ENCODE results near the gene GRIP1.

The GRIP1 gene

GRCh38 chr12:66678338-66679275 is at the start of gene GRIP1:
Gene GRIP1, minus strand, starts transcription at chr12:66679076. Its CDS starts 172 bp downstream, at chr12:66678904.
- H3K9me3 ChIP-seq (ENCODE audit: control insufficient read depth, insufficient read depth, low read length), result no peaks in the 10 kb centered on the region
- peaks cover 21% of the 10 kb centered on the region for H3K4me1 ChIP-seq (ENCODE audit: control insufficient read depth, insufficient read depth, low read length)
- H3K27me3 ChIP-seq (ENCODE audit: control insufficient read depth, insufficient read depth, low read length), result no peaks in the 10 kb centered on the region
- no peak within 1 kb of the TSS for H3K4me3 ChIP-seq (ENCODE audit: low read depth, low read length)
- H3K27ac ChIP-seq (ENCODE audit: low read depth, low read length), result no peak within 1 kb of the TSS
- no peaks in the 10 kb centered on the region for H3K36me3 ChIP-seq (ENCODE audit: control insufficient read depth, insufficient read depth, low read length)
- no peak within 1 kb of the TSS for H3K9ac ChIP-seq (ENCODE audit: low read depth, low read length)

GRCh38 chr12:66726556-66726955 is 47.7 kb upstream of the GRIP1 start:
- H3K27me3 ChIP-seq (ENCODE audit: control insufficient read depth, insufficient read depth, low read length), result no peaks in the 10 kb centered on the region
- H3K27ac ChIP-seq (ENCODE audit: low read depth, low read length), result no peak overlapping the region
- H3K9ac ChIP-seq (ENCODE audit: low read depth, low read length), result no peak overlapping the region
- no peaks in the 10 kb centered on the region for H3K4me1 ChIP-seq (ENCODE audit: control insufficient read depth, insufficient read depth, low read length)
- H3K36me3 ChIP-seq (ENCODE audit: control insufficient read depth, insufficient read depth, low read length), result no peaks in the 10 kb centered on the region
- H3K4me3 ChIP-seq (ENCODE audit: low read depth, low read length), result no peak overlapping the region
- H3K9me3 ChIP-seq (ENCODE audit: control insufficient read depth, insufficient read depth, low read length), result no peaks in the 10 kb centered on the region

- H3K36me3 ChIP-seq (ENCODE audit: control insufficient read depth, insufficient read depth, low read length), result no peaks in the 10 kb centered on the region
- no peaks in the 10 kb centered on the region for H3K9me3 ChIP-seq (ENCODE audit: control insufficient read depth, insufficient read depth, low read length)
- H3K4me3 ChIP-seq (ENCODE audit: low read depth, low read length), result no peak overlapping the region
- no peak overlapping the region for H3K27ac ChIP-seq (ENCODE audit: low read depth, low read length)
- no peak overlapping the region for H3K9ac ChIP-seq (ENCODE audit: low read depth, low read length)
- no peaks in the 10 kb centered on the region for H3K27me3 ChIP-seq (ENCODE audit: control insufficient read depth, insufficient read depth, low read length)
- no peaks in the 10 kb centered on the region for H3K4me1 ChIP-seq (ENCODE audit: control insufficient read depth, insufficient read depth, low read length)
Measured at GRCh38 chr12:66725031-66725430, 46.2 kb upstream of the GRIP1 start.

GRCh38 chr12:66724616-66725015 is 45.7 kb upstream of the GRIP1 start:
- Histone ChIP-seq H3K27ac (ENCODE audit: low read depth, low read length) (no peak overlapping the region), H3K27me3 (ENCODE audit: control insufficient read depth, insufficient read depth, low read length) (no peaks in the 10 kb centered on the region), H3K36me3 (ENCODE audit: control insufficient read depth, insufficient read depth, low read length) (no peaks in the 10 kb centered on the region), H3K4me3 (ENCODE audit: low read depth, low read length) (no peak overlapping the region), H3K9ac (ENCODE audit: low read depth, low read length) (no peak overlapping the region), H3K4me1 (ENCODE audit: control insufficient read depth, insufficient read depth, low read length) (no peaks in the 10 kb centered on the region), H3K9me3 (ENCODE audit: control insufficient read depth, insufficient read depth, low read length) (no peaks in the 10 kb centered on the region)

- H3K27ac ChIP-seq (ENCODE audit: low read depth, low read length), result no peak overlapping the region
- no peak overlapping the region for H3K4me3 ChIP-seq (ENCODE audit: low read depth, low read length)
- H3K9me3 ChIP-seq (ENCODE audit: control insufficient read depth, insufficient read depth, low read length), result no peaks in the 10 kb centered on the region
- H3K36me3 ChIP-seq (ENCODE audit: control insufficient read depth, insufficient read depth, low read length), result no peaks in the 10 kb centered on the region
- no peak overlapping the region for H3K9ac ChIP-seq (ENCODE audit: low read depth, low read length)
- H3K4me1 ChIP-seq (ENCODE audit: control insufficient read depth, insufficient read depth, low read length), result no peaks in the 10 kb centered on the region
- no peaks in the 10 kb centered on the region for H3K27me3 ChIP-seq (ENCODE audit: control insufficient read depth, insufficient read depth, low read length)
Measured at GRCh38 chr12:66724026-66724425, 45.1 kb upstream of the GRIP1 start.

GRCh38 chr12:66719862-66720261 is 41.0 kb upstream of the GRIP1 start:
- Histone ChIP-seq H3K27me3 (ENCODE audit: control insufficient read depth, insufficient read depth, low read length) (no peaks in the 10 kb centered on the region), H3K36me3 (ENCODE audit: control insufficient read depth, insufficient read depth, low read length) (no peaks in the 10 kb centered on the region), H3K9me3 (ENCODE audit: control insufficient read depth, insufficient read depth, low read length) (no peaks in the 10 kb centered on the region), H3K4me1 (ENCODE audit: control insufficient read depth, insufficient read depth, low read length) (no peaks in the 10 kb centered on the region), H3K9ac (ENCODE audit: low read depth, low read length) (no peak overlapping the region), H3K27ac (ENCODE audit: low read depth, low read length) (no peak overlapping the region), H3K4me3 (ENCODE audit: low read depth, low read length) (no peak overlapping the region)

GRCh38 chr12:66717036-66717673 is 38.3 kb upstream of the GRIP1 start:
- Histone ChIP-seq H3K27ac (ENCODE audit: low read depth, low read length) (no peak overlapping the region), H3K27me3 (ENCODE audit: control insufficient read depth, insufficient read depth, low read length) (no peaks in the 10 kb centered on the region), H3K4me3 (ENCODE audit: low read depth, low read length) (no peak overlapping the region), H3K9ac (ENCODE audit: low read depth, low read length) (no peak overlapping the region), H3K9me3 (ENCODE audit: control insufficient read depth, insufficient read depth, low read length) (no peaks in the 10 kb centered on the region), H3K4me1 (ENCODE audit: control insufficient read depth, insufficient read depth, low read length) (no peaks in the 10 kb centered on the region), H3K36me3 (ENCODE audit: control insufficient read depth, insufficient read depth, low read length) (no peaks in the 10 kb centered on the region)

- no peak overlapping the region for H3K9ac ChIP-seq (ENCODE audit: low read depth, low read length)
- no peaks in the 10 kb centered on the region for H3K27me3 ChIP-seq (ENCODE audit: control insufficient read depth, insufficient read depth, low read length)
- H3K36me3 ChIP-seq (ENCODE audit: control insufficient read depth, insufficient read depth, low read length), result no peaks in the 10 kb centered on the region
- H3K4me3 ChIP-seq (ENCODE audit: low read depth, low read length), result no peak overlapping the region
- H3K27ac ChIP-seq (ENCODE audit: low read depth, low read length), result no peak overlapping the region
- no peaks in the 10 kb centered on the region for H3K4me1 ChIP-seq (ENCODE audit: control insufficient read depth, insufficient read depth, low read length)
- H3K9me3 ChIP-seq (ENCODE audit: control insufficient read depth, insufficient read depth, low read length), result no peaks in the 10 kb centered on the region
Measured at GRCh38 chr12:66716522-66716921, 37.6 kb upstream of the GRIP1 start.

- Histone ChIP-seq H3K4me1 (ENCODE audit: control insufficient read depth, insufficient read depth, low read length) (no peaks in the 10 kb centered on the region), H3K9me3 (ENCODE audit: control insufficient read depth, insufficient read depth, low read length) (no peaks in the 10 kb centered on the region), H3K9ac (ENCODE audit: low read depth, low read length) (no peak overlapping the region), H3K36me3 (ENCODE audit: control insufficient read depth, insufficient read depth, low read length) (no peaks in the 10 kb centered on the region), H3K27ac (ENCODE audit: low read depth, low read length) (no peak overlapping the region), H3K27me3 (ENCODE audit: control insufficient read depth, insufficient read depth, low read length) (no peaks in the 10 kb centered on the region), H3K4me3 (ENCODE audit: low read depth, low read length) (no peak overlapping the region)
Measured at GRCh38 chr12:66714709-66715108, 35.8 kb upstream of the GRIP1 start.

- no peak overlapping the region for H3K4me3 ChIP-seq (ENCODE audit: low read depth, low read length)
- H3K27me3 ChIP-seq (ENCODE audit: control insufficient read depth, insufficient read depth, low read length), result no peaks in the 10 kb centered on the region
- no peaks in the 10 kb centered on the region for H3K9me3 ChIP-seq (ENCODE audit: control insufficient read depth, insufficient read depth, low read length)
- no peaks in the 10 kb centered on the region for H3K4me1 ChIP-seq (ENCODE audit: control insufficient read depth, insufficient read depth, low read length)
- no peak overlapping the region for H3K27ac ChIP-seq (ENCODE audit: low read depth, low read length)
- H3K9ac ChIP-seq (ENCODE audit: low read depth, low read length), result no peak overlapping the region
- H3K36me3 ChIP-seq (ENCODE audit: control insufficient read depth, insufficient read depth, low read length), result no peaks in the 10 kb centered on the region
Measured at GRCh38 chr12:66713984-66714383, 35.1 kb upstream of the GRIP1 start.

- no peak overlapping the region for H3K4me3 ChIP-seq (ENCODE audit: low read depth, low read length)
- H3K36me3 ChIP-seq (ENCODE audit: control insufficient read depth, insufficient read depth, low read length), result no peaks in the 10 kb centered on the region
- no peak overlapping the region for H3K9ac ChIP-seq (ENCODE audit: low read depth, low read length)
- H3K9me3 ChIP-seq (ENCODE audit: control insufficient read depth, insufficient read depth, low read length), result no peaks in the 10 kb centered on the region
- no peaks in the 10 kb centered on the region for H3K4me1 ChIP-seq (ENCODE audit: control insufficient read depth, insufficient read depth, low read length)
- H3K27me3 ChIP-seq (ENCODE audit: control insufficient read depth, insufficient read depth, low read length), result no peaks in the 10 kb centered on the region
- H3K27ac ChIP-seq (ENCODE audit: low read depth, low read length), result no peak overlapping the region
Measured at GRCh38 chr12:66709893-66710292, 31.0 kb upstream of the GRIP1 start.

Data from HUES48 (cell line).